HCT116 (cell line): Measurements from ENCODE around the gene SERINC4. TPM values are rescaled to one million over a fixed set of nuclear protein-coding genes. Genes with fewer than 3 reads are reported as not detected.

Source experiments
- ATF3 ChIP-seq: IDR thresholded peaks from 2 replicates; pipeline ENCODE4 v1.6.1; 2012
- EGR1 ChIP-seq: IDR thresholded peaks from 2 replicates; pipeline ENCODE4 v1.6.1; 2012; ENCODE audit warnings: low read depth
- RAD21 ChIP-seq: IDR thresholded peaks from 2 replicates; pipeline ENCODE4 v1.6.1; 2012; ENCODE audit warnings: low read depth, mild to moderate bottlenecking
- SP1 ChIP-seq: IDR thresholded peaks from 2 replicates; pipeline ENCODE4 v1.6.1; 2012; ENCODE audit warnings: low read depth
- YY1 ChIP-seq: IDR thresholded peaks from 2 replicates; pipeline ENCODE4 v1.6.1; 2011; ENCODE audit warnings: low read length, low read depth, moderate library complexity, mild to moderate bottlenecking; ENCODE audit not compliant: insufficient replicate concordance; ENCODE audit errors: extremely low read depth
- total RNA-seq: library from RNA; stranded (reverse); gene quantifications from one replicate; pipeline ENCODE4 v1.2.1, GENCODE V29; 2021; ENCODE audit not compliant: unreplicated experiment
- TF ChIP-seq, protein P1 (sequence below): IDR thresholded peaks from 2 replicates; pipeline ENCODE4 v1.6.1; 2011; ENCODE audit warnings: mild to moderate bottlenecking, low read length, moderate library complexity; ENCODE audit not compliant: insufficient replicate concordance; ENCODE audit errors: extremely low read depth
- TF ChIP-seq, protein P2 (sequence below), 3 experiments: fragments of 200-600 bp in 1 of 3; sonication (generic) in 1 of 3; IDR thresholded peaks in 2 of 3; conservative IDR thresholded peaks in 1 of 3; 2 replicates each; pipeline ENCODE4 v1.5.1; 2012 to 2017; ENCODE audit warnings: low read depth in 2 of 3, low read length in 2 of 3, antibody characterized with exemption in 1 of 3, borderline replicate concordance in 1 of 3, control low read depth in 1 of 3, mild to moderate bottlenecking in 1 of 3, mixed read lengths in 1 of 3, mixed run types in 1 of 3, moderate library complexity in 1 of 3; ENCODE audit not compliant: insufficient read depth in 1 of 3

The SERINC4 gene
- total RNA-seq, 1 experiment from 2014 or later, result 0.12 TPM

DNA sequence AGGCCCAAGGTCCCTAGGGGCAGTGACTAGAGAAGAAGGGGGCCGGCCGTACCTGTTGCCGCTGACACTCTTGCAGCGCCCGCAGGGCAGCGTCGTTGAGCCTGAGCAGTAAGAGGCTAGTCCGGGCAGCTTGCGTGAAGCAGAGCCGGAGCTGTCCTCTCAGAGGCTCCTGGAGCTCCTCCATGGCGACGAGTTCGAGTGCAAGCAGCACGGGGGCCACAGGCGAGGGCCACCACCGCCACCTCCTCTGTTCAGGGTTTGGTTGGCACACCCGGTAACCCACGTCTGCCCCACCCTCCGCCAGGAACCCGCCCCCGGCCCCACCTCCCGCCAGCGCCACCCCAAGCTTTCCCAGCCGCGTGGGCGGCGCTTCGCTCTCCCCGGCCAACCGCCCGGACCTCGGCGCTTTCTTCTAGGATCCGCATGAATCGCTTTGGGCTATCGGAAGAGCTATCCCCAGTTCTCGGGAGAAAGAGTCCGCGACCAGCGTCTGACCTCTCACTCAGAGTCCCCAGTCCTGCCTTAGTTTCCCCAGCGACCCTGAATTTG is 23.2 kb downstream of the SERINC4 start, which contains the start of gene ELL3 (continued):
- TF ChIP-seq, protein P1, sequence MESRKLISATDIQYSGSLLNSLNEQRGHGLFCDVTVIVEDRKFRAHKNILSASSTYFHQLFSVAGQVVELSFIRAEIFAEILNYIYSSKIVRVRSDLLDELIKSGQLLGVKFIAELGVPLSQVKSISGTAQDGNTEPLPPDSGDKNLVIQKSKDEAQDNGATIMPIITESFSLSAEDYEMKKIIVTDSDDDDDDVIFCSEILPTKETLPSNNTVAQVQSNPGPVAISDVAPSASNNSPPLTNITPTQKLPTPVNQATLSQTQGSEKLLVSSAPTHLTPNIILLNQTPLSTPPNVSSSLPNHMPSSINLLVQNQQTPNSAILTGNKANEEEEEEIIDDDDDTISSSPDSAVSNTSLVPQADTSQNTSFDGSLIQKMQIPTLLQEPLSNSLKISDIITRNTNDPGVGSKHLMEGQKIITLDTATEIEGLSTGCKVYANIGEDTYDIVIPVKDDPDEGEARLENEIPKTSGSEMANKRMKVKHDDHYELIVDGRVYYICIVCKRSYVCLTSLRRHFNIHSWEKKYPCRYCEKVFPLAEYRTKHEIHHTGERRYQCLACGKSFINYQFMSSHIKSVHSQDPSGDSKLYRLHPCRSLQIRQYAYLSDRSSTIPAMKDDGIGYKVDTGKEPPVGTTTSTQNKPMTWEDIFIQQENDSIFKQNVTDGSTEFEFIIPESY, result no peak
- no peak for TF ChIP-seq RAD21
- no peak for TF ChIP-seq ATF3
- TF ChIP-seq EGR1, result peak; percentile 90
- TF ChIP-seq, protein P2, sequence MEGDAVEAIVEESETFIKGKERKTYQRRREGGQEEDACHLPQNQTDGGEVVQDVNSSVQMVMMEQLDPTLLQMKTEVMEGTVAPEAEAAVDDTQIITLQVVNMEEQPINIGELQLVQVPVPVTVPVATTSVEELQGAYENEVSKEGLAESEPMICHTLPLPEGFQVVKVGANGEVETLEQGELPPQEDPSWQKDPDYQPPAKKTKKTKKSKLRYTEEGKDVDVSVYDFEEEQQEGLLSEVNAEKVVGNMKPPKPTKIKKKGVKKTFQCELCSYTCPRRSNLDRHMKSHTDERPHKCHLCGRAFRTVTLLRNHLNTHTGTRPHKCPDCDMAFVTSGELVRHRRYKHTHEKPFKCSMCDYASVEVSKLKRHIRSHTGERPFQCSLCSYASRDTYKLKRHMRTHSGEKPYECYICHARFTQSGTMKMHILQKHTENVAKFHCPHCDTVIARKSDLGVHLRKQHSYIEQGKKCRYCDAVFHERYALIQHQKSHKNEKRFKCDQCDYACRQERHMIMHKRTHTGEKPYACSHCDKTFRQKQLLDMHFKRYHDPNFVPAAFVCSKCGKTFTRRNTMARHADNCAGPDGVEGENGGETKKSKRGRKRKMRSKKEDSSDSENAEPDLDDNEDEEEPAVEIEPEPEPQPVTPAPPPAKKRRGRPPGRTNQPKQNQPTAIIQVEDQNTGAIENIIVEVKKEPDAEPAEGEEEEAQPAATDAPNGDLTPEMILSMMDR (IDR thresholded peaks at IDR 0.05 in 2 of 3, conservative IDR thresholded peaks at IDR 0.05 in 1 of 3; ENCODE audit: borderline replicate concordance in 1 of 3, insufficient read depth in 1 of 3, low read depth in 2 of 3, low read length in 2 of 3), result no peak
- TF ChIP-seq YY1, result peak; percentile 24
- TF ChIP-seq SP1, result no peak
